ENCODE data around the gene RABL2A.
"Not testable (repeated sequence)": the region's sequence is repeated elsewhere in the genome, so short reads cannot be mapped to it uniquely, and the experiment has no call there.

The RABL2A gene

GRCh38 chr2:113677330-113677729 lies 50.3 kb downstream of the RABL2A start:
- no peak overlapping the region for H2BK5ac ChIP-seq (ENCODE audit: low read length)
- no peaks in the 10 kb centered on the region for H3K79me2 ChIP-seq (ENCODE audit: control insufficient read depth, insufficient read depth, low read length)
- H3K4me1 ChIP-seq (ENCODE audit: control insufficient read depth, low read depth, low read length) = peaks cover 7% of the 10 kb centered on the region
- no peak overlapping the region for H3K56ac ChIP-seq (ENCODE audit: low read length)
- no peaks in the 10 kb centered on the region for H3K36me3 ChIP-seq (ENCODE audit: control insufficient read depth, insufficient read depth, low read length)
- H4K5ac ChIP-seq (ENCODE audit: low read length) = no peak overlapping the region
- no peak overlapping the region for H4K8ac ChIP-seq (ENCODE audit: low read depth, low read length)
- no peak overlapping the region for H2AK5ac ChIP-seq (ENCODE audit: low read length)
- no peaks in the 10 kb centered on the region for H3K27me3 ChIP-seq (ENCODE audit: insufficient read depth, low read length, poor library complexity)
- H3K23ac ChIP-seq (ENCODE audit: low read length) = no peak overlapping the region
- no peak overlapping the region for H3K27ac ChIP-seq (ENCODE audit: low read depth, low read length)
- DNase-seq = no peak
- no peak overlapping the region for H2BK120ac ChIP-seq (ENCODE audit: low read depth, low read length)
- H3K4me3 ChIP-seq (ENCODE audit: low read length) = no peak overlapping the region
- H3K79me1 ChIP-seq (ENCODE audit: low read length) = no peaks in the 10 kb centered on the region
- no CpG with 5 or more reads among the region's 2 CpGs for WGBS (ENCODE audit: extremely low coverage, insufficient coverage, low lambda C conversion rate)
- no peak overlapping the region for H3K18ac ChIP-seq (ENCODE audit: low read length)
- no peak overlapping the region for H2BK15ac ChIP-seq (replicated peaks; ENCODE audit: low read depth)
- no peak overlapping the region for H3K4ac ChIP-seq (ENCODE audit: low read depth, low read length)
- H3K4me2 ChIP-seq (ENCODE audit: low read length) = no peak overlapping the region
- H3K9ac ChIP-seq (ENCODE audit: low read length) = no peak overlapping the region

GRCh38 chr2:113679457-113679856 lies 52.4 kb downstream of the RABL2A start:
- Histone ChIP-seq H3K27me3 (ENCODE audit: insufficient read depth, low read length, poor library complexity) (no peaks in the 10 kb centered on the region), H3K79me1 (ENCODE audit: low read length) (no peaks in the 10 kb centered on the region), H3K27ac (ENCODE audit: low read depth, low read length) (no peak overlapping the region), H2BK120ac (ENCODE audit: low read depth, low read length) (no peak overlapping the region), H3K4me2 (ENCODE audit: low read length) (no peak overlapping the region), H2BK15ac (replicated peaks; ENCODE audit: low read depth) (no peak overlapping the region), H2BK5ac (ENCODE audit: low read length) (no peak overlapping the region), H3K4me1 (ENCODE audit: control insufficient read depth, low read depth, low read length) (peaks cover 7% of the 10 kb centered on the region), H3K79me2 (ENCODE audit: control insufficient read depth, insufficient read depth, low read length) (no peaks in the 10 kb centered on the region), H3K9ac (ENCODE audit: low read length) (no peak overlapping the region), H4K8ac (ENCODE audit: low read depth, low read length) (no peak overlapping the region), H2AK5ac (ENCODE audit: low read length) (no peak overlapping the region), H3K36me3 (ENCODE audit: control insufficient read depth, insufficient read depth, low read length) (no peaks in the 10 kb centered on the region), H3K23ac (ENCODE audit: low read length) (no peak overlapping the region), H3K4me3 (ENCODE audit: low read length) (no peak overlapping the region), H3K56ac (ENCODE audit: low read length) (no peak overlapping the region), H3K4ac (ENCODE audit: low read depth, low read length) (no peak overlapping the region), H3K18ac (ENCODE audit: low read length) (no peak overlapping the region), H4K5ac (ENCODE audit: low read length) (no peak overlapping the region)
- DNase-seq = peak; percentile 90
- WGBS (ENCODE audit: extremely low coverage, insufficient coverage, low lambda C conversion rate) = no CpG with 5 or more reads among the region's 8 CpGs

- H3K36me3 ChIP-seq (ENCODE audit: control insufficient read depth, insufficient read depth, low read length) = no peaks in the 10 kb centered on the region
- H3K4me2 ChIP-seq (ENCODE audit: low read length) = no peak overlapping the region
- no peak overlapping the region for H2BK5ac ChIP-seq (ENCODE audit: low read length)
- H3K4me1 ChIP-seq (ENCODE audit: control insufficient read depth, low read depth, low read length) = no peaks in the 10 kb centered on the region
- no peak overlapping the region for H3K23ac ChIP-seq (ENCODE audit: low read length)
- H3K4me3 ChIP-seq (ENCODE audit: low read length) = no peak overlapping the region
- no peak overlapping the region for H3K56ac ChIP-seq (ENCODE audit: low read length)
- WGBS (ENCODE audit: extremely low coverage, insufficient coverage, low lambda C conversion rate) = no CpG with 5 or more reads among the region's 8 CpGs
- no peak overlapping the region for H2AK5ac ChIP-seq (ENCODE audit: low read length)
- H4K5ac ChIP-seq (ENCODE audit: low read length) = no peak overlapping the region
- no peak overlapping the region for H3K18ac ChIP-seq (ENCODE audit: low read length)
- H2BK15ac ChIP-seq (replicated peaks; ENCODE audit: low read depth) = no peak overlapping the region
- H2BK120ac ChIP-seq (ENCODE audit: low read depth, low read length) = no peak overlapping the region
- H3K79me1 ChIP-seq (ENCODE audit: low read length) = no peaks in the 10 kb centered on the region
- no peak for DNase-seq
- H3K79me2 ChIP-seq (ENCODE audit: control insufficient read depth, insufficient read depth, low read length) = no peaks in the 10 kb centered on the region
- H3K9ac ChIP-seq (ENCODE audit: low read length) = no peak overlapping the region
- H3K27me3 ChIP-seq (ENCODE audit: insufficient read depth, low read length, poor library complexity) = no peaks in the 10 kb centered on the region
- no peak overlapping the region for H4K8ac ChIP-seq (ENCODE audit: low read depth, low read length)
- no peak overlapping the region for H3K27ac ChIP-seq (ENCODE audit: low read depth, low read length)
- H3K4ac ChIP-seq (ENCODE audit: low read depth, low read length) = no peak overlapping the region
Measured at GRCh38 chr2:113685471-113685870, 58.4 kb downstream of the RABL2A start.

- no peaks in the 10 kb centered on the region for H3K27me3 ChIP-seq (ENCODE audit: insufficient read depth, low read length, poor library complexity)
- WGBS (ENCODE audit: extremely low coverage, insufficient coverage, low lambda C conversion rate) = 100% methylated on average over 1 of the region's 2 CpGs
- no peak overlapping the region for H3K4ac ChIP-seq (ENCODE audit: low read depth, low read length)
- H4K8ac ChIP-seq (ENCODE audit: low read depth, low read length) = no peak overlapping the region
- no peak overlapping the region for H4K5ac ChIP-seq (ENCODE audit: low read length)
- no peak overlapping the region for H3K56ac ChIP-seq (ENCODE audit: low read length)
- H3K4me1 ChIP-seq (ENCODE audit: control insufficient read depth, low read depth, low read length) = no peaks in the 10 kb centered on the region
- H3K36me3 ChIP-seq (ENCODE audit: control insufficient read depth, insufficient read depth, low read length) = no peaks in the 10 kb centered on the region
- no peak overlapping the region for H3K4me3 ChIP-seq (ENCODE audit: low read length)
- no peak overlapping the region for H3K27ac ChIP-seq (ENCODE audit: low read depth, low read length)
- H2AK5ac ChIP-seq (ENCODE audit: low read length) = no peak overlapping the region
- no peak overlapping the region for H2BK15ac ChIP-seq (replicated peaks; ENCODE audit: low read depth)
- H3K79me1 ChIP-seq (ENCODE audit: low read length) = no peaks in the 10 kb centered on the region
- H3K9ac ChIP-seq (ENCODE audit: low read length) = no peak overlapping the region
- no peak overlapping the region for H3K4me2 ChIP-seq (ENCODE audit: low read length)
- no peak overlapping the region for H2BK120ac ChIP-seq (ENCODE audit: low read depth, low read length)
- no peak overlapping the region for H3K18ac ChIP-seq (ENCODE audit: low read length)
- no peak overlapping the region for H3K23ac ChIP-seq (ENCODE audit: low read length)
- no peak overlapping the region for H2BK5ac ChIP-seq (ENCODE audit: low read length)
- no peak for DNase-seq
- no peaks in the 10 kb centered on the region for H3K79me2 ChIP-seq (ENCODE audit: control insufficient read depth, insufficient read depth, low read length)
Measured at GRCh38 chr2:113686537-113686936, 59.5 kb downstream of the RABL2A start.

- H3K27me3 ChIP-seq (ENCODE audit: insufficient read depth, low read length, poor library complexity); H3K18ac ChIP-seq (ENCODE audit: low read length); H2BK5ac ChIP-seq (ENCODE audit: low read length); H3K4me3 ChIP-seq (ENCODE audit: low read length); DNase-seq; H3K4ac ChIP-seq (ENCODE audit: low read depth, low read length); H2BK120ac ChIP-seq (ENCODE audit: low read depth, low read length); H3K36me3 ChIP-seq (ENCODE audit: control insufficient read depth, insufficient read depth, low read length); H3K23ac ChIP-seq (ENCODE audit: low read length); H3K4me1 ChIP-seq (ENCODE audit: control insufficient read depth, low read depth, low read length); H3K79me1 ChIP-seq (ENCODE audit: low read length); H3K9ac ChIP-seq (ENCODE audit: low read length); H2BK15ac ChIP-seq (replicated peaks; ENCODE audit: low read depth); H3K4me2 ChIP-seq (ENCODE audit: low read length); H3K56ac ChIP-seq (ENCODE audit: low read length); H3K27ac ChIP-seq (ENCODE audit: low read depth, low read length); H2AK5ac ChIP-seq (ENCODE audit: low read length); H4K8ac ChIP-seq (ENCODE audit: low read depth, low read length); H4K5ac ChIP-seq (ENCODE audit: low read length); H3K79me2 ChIP-seq (ENCODE audit: control insufficient read depth, insufficient read depth, low read length): not testable (repeated sequence)
- WGBS (ENCODE audit: extremely low coverage, insufficient coverage, low lambda C conversion rate) = no CpG with 5 or more reads among the region's 3 CpGs
Measured at GRCh38 chr2:113690871-113691270, 63.8 kb downstream of the RABL2A start.

Data from mesendoderm (in vitro differentiated cells).